OCI-LY1 (cell line): ENCODE data around the gene KCNK16.

ENCODE experiments used
- CTCF ChIP-seq: fragments of 200-600 bp; sonication (generic), shearing (Covaris generic); IDR thresholded peaks from 2 replicates; pipeline ENCODE4 v1.5.1; 2017; ENCODE audit warnings: mild to moderate bottlenecking, antibody characterized with exemption, low read length, moderate library complexity, mixed read lengths
- EZH2 ChIP-seq: fragments of 200-600 bp; sonication (generic), shearing (Covaris generic); IDR thresholded peaks from 2 replicates; pipeline ENCODE4 v1.8.0; 2017; ENCODE audit warnings: borderline replicate concordance, mixed run types, mild to moderate bottlenecking, antibody characterized with exemption, low read length, moderate library complexity, mixed read lengths

- TF ChIP-seq CTCF (no peak), EZH2 (no peak)
Observed at GRCh38 chr6:39335780-39336545, 13.5 kb upstream of the KCNK16 start.
